ENCODE measurements around the gene CRB3.

DNA sequence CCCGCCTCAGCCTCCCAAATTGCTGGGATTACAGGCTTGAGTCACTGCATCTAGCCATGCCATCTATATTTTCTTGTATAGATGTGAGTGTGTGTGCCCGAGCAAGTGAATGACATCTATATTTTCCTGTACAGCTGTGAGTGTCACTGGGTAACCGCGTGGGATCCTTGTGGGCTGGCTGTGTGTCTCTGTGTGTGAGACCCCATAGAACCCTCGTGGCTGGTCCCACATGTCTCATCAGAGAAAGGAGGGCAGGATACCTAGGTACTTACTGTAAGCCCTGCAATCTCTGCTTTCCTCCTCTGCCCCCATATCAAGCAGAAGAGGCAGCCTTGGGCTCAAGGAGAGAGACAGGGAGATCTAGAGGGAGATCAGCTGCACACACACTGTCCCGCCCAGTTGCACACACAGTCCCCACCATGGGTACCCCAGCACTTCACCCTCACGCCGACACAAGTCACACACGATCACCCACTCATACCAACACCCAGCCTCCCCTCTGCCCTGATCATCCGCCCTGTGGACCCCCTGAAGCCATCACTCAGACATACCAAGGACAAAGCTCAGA, 16.9 kb downstream of the CRB3 start:
- TF ChIP-seq, protein P1, sequence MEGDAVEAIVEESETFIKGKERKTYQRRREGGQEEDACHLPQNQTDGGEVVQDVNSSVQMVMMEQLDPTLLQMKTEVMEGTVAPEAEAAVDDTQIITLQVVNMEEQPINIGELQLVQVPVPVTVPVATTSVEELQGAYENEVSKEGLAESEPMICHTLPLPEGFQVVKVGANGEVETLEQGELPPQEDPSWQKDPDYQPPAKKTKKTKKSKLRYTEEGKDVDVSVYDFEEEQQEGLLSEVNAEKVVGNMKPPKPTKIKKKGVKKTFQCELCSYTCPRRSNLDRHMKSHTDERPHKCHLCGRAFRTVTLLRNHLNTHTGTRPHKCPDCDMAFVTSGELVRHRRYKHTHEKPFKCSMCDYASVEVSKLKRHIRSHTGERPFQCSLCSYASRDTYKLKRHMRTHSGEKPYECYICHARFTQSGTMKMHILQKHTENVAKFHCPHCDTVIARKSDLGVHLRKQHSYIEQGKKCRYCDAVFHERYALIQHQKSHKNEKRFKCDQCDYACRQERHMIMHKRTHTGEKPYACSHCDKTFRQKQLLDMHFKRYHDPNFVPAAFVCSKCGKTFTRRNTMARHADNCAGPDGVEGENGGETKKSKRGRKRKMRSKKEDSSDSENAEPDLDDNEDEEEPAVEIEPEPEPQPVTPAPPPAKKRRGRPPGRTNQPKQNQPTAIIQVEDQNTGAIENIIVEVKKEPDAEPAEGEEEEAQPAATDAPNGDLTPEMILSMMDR (IDR thresholded peaks at IDR 0.05), result no peak
- TF ChIP-seq POLR2A (IDR thresholded peaks at IDR 0.05), result no peak

All from uterus (tissue), 2 donors.